GM19467 (cell line): ENCODE results near the gene PSTPIP2.
"Not testable (repeated sequence)": the region's sequence is repeated elsewhere in the genome, so short reads cannot be mapped to it uniquely, and the experiment has no call there.

Source experiments
- ATAC-seq: cut with Tn5 transposase; IDR thresholded peaks from one replicate; pipeline ENCODE4 v1.9.1; 2021; ENCODE audit warnings: mild to moderate bottlenecking, moderate library complexity; ENCODE audit not compliant: unreplicated experiment

Gene PSTPIP2

GRCh38 chr18:45991788-45992187 lies 80.3 kb downstream of the PSTPIP2 start:
- no peak for ATAC-seq

GRCh38 chr18:45984546-45985235 lies 87.4 kb downstream of the PSTPIP2 start:
- ATAC-seq, result no peak

GRCh38 chr18:45981821-45982220 lies 90.2 kb downstream of the PSTPIP2 start:
- no peak for ATAC-seq

GRCh38 chr18:45980229-45980628 lies 91.8 kb downstream of the PSTPIP2 start:
- ATAC-seq, result no peak

- ATAC-seq, result no peak
These were observed 94.0 kb downstream of the PSTPIP2 start for GRCh38 chr18:45978084-45978483.

- ATAC-seq, result no peak
These were observed 95.1 kb downstream of the PSTPIP2 start for GRCh38 chr18:45976974-45977373.

GRCh38 chr18:45976566-45976965 lies 95.5 kb downstream of the PSTPIP2 start:
- ATAC-seq, result no peak

- ATAC-seq, result peak; percentile 50
These were observed 97.9 kb downstream of the PSTPIP2 start for GRCh38 chr18:45974088-45974536.

- peak; percentile 97 for ATAC-seq
These were observed 104.9 kb downstream of the PSTPIP2 start, which contains the start of gene EPG5 for GRCh38 chr18:45967007-45967706. Gene EPG5 (minus strand): TSS chr18:45967329. CDS start chr18:45967239, 90 bp downstream.

- ATAC-seq, result not testable (repeated sequence)
These were observed 107.1 kb downstream of the PSTPIP2 start for GRCh38 chr18:45964913-45965312.

GRCh38 chr18:45962866-45963265 lies 109.2 kb downstream of the PSTPIP2 start:
- ATAC-seq, result no peak

GRCh38 chr18:45962461-45962860 lies 109.6 kb downstream of the PSTPIP2 start:
- ATAC-seq, result no peak

- not testable (repeated sequence) for ATAC-seq
These were observed 112.6 kb downstream of the PSTPIP2 start for GRCh38 chr18:45959484-45959883.

GRCh38 chr18:45958730-45959129 lies 113.3 kb downstream of the PSTPIP2 start:
- ATAC-seq, result no peak

GRCh38 chr18:45958027-45958426 lies 114.0 kb downstream of the PSTPIP2 start:
- no peak for ATAC-seq

- no peak for ATAC-seq
These were observed 115.0 kb downstream of the PSTPIP2 start for GRCh38 chr18:45957100-45957499.

- no peak for ATAC-seq
These were observed 117.8 kb downstream of the PSTPIP2 start for GRCh38 chr18:45954070-45954934.

- no peak for ATAC-seq
These were observed 120.9 kb downstream of the PSTPIP2 start for GRCh38 chr18:45951016-45951714.

GRCh38 chr18:45945669-45946068 lies 126.4 kb downstream of the PSTPIP2 start:
- no peak for ATAC-seq

- peak; percentile 46 for ATAC-seq
These were observed 131.3 kb downstream of the PSTPIP2 start for GRCh38 chr18:45940724-45941123.

GRCh38 chr18:45939236-45939635 lies 132.8 kb downstream of the PSTPIP2 start:
- ATAC-seq, result no peak
